ENCODE data around the gene SAMD4B.

- peak; percentile 38 for TF ChIP-seq CTCF (IDR thresholded peaks at IDR 0.05)
- no peak for TF ChIP-seq ZFX (IDR thresholded peaks at IDR 0.05; ENCODE audit: borderline replicate concordance)
Measured at GRCh38 chr19:39413911-39414608, 71.8 kb downstream of the SAMD4B start.
